ENCODE data around the gene DMXL2. TPM values are rescaled to one million over a fixed set of nuclear protein-coding genes. Genes with fewer than 3 reads are reported as not detected.
A peak's percentile ranks its signal among the peaks of the same experiment; 100 is the strongest.

DMXL2 gene
- total RNA-seq, 1 experiment from 2014 or later, result 29.8 TPM

GRCh38 chr15:51647128-51647562 is 24.6 kb upstream of the DMXL2 start:
- no TSS peak for BruUV-seq (replicated peaks)
- H3K27me3 ChIP-seq (ENCODE audit: insufficient read depth, low read depth), result no peaks in the 10 kb centered on the region
- no peak overlapping the region for H3K4me2 ChIP-seq
- H3K27ac ChIP-seq, result no peak overlapping the region
- H3K9me2 ChIP-seq (ENCODE audit: insufficient read depth), result no peaks in the 10 kb centered on the region
- CTCF ChIA-PET, result no interaction called here
- H4K20me1 ChIP-seq (ENCODE audit: insufficient read depth), result no peaks in the 10 kb centered on the region
- POLR2A ChIA-PET (ENCODE audit: unreplicated experiment), result no interaction called here
- peak in 1 of 2 experiments; percentile 36 for DNase-seq
- no peak overlapping the region for H3K4me3 ChIP-seq
- H3K4me1 ChIP-seq (replicated peaks; ENCODE audit: insufficient read depth), result 0 out of 2 replicates have a peak, but pooled peaks cover under 1% of the 10 kb centered on the region
- H3K79me2 ChIP-seq (ENCODE audit: low read depth), result no peaks in the 10 kb centered on the region
- intact Hi-C loops (cut with micrococcal nuclease; ENCODE audit: unreplicated experiment), result no loop called here
- no peaks in the 10 kb centered on the region for H3F3A ChIP-seq (ENCODE audit: insufficient read depth, low read depth)
- no peaks in the 10 kb centered on the region for H3K36me3 ChIP-seq (ENCODE audit: low read depth)
- TF ChIP-seq, protein P1, sequence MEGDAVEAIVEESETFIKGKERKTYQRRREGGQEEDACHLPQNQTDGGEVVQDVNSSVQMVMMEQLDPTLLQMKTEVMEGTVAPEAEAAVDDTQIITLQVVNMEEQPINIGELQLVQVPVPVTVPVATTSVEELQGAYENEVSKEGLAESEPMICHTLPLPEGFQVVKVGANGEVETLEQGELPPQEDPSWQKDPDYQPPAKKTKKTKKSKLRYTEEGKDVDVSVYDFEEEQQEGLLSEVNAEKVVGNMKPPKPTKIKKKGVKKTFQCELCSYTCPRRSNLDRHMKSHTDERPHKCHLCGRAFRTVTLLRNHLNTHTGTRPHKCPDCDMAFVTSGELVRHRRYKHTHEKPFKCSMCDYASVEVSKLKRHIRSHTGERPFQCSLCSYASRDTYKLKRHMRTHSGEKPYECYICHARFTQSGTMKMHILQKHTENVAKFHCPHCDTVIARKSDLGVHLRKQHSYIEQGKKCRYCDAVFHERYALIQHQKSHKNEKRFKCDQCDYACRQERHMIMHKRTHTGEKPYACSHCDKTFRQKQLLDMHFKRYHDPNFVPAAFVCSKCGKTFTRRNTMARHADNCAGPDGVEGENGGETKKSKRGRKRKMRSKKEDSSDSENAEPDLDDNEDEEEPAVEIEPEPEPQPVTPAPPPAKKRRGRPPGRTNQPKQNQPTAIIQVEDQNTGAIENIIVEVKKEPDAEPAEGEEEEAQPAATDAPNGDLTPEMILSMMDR (conservative IDR thresholded peaks at IDR 0.05), result no peak
- no peak for TF ChIP-seq EZH2 (IDR thresholded peaks at IDR 0.05; ENCODE audit: low read depth)
- H3K9me3 ChIP-seq (ENCODE audit: insufficient read depth, low read depth), result no peaks in the 10 kb centered on the region
- no peak overlapping the region for H2AFZ ChIP-seq

GRCh38 chr15:51642696-51643095 is 20.1 kb upstream of the DMXL2 start:
- ChIA-PET CTCF (no interaction called here), POLR2A (ENCODE audit: unreplicated experiment) (no interaction called here)
- no peak overlapping the region for H3K27ac ChIP-seq
- no peaks in the 10 kb centered on the region for H3F3A ChIP-seq (ENCODE audit: insufficient read depth, low read depth)
- H3K27me3 ChIP-seq (ENCODE audit: insufficient read depth, low read depth), result no peaks in the 10 kb centered on the region
- DNase-seq, result no peak
- no peaks in the 10 kb centered on the region for H3K79me2 ChIP-seq (ENCODE audit: low read depth)
- H3K9me3 ChIP-seq (ENCODE audit: insufficient read depth, low read depth), result no peaks in the 10 kb centered on the region
- no peaks in the 10 kb centered on the region for H3K36me3 ChIP-seq (ENCODE audit: low read depth)
- no peaks in the 10 kb centered on the region for H4K20me1 ChIP-seq (ENCODE audit: insufficient read depth)
- 0 out of 2 replicates have a peak, but pooled peaks cover 6% of the 10 kb centered on the region for H3K4me1 ChIP-seq (replicated peaks; ENCODE audit: insufficient read depth)
- intact Hi-C loops (cut with micrococcal nuclease; ENCODE audit: unreplicated experiment), result no loop called here
- no peak for TF ChIP-seq EZH2 (IDR thresholded peaks at IDR 0.05; ENCODE audit: low read depth)
- TF ChIP-seq, protein P1 (conservative IDR thresholded peaks at IDR 0.05), result no peak
- BruUV-seq (replicated peaks), result no TSS peak
- no peak overlapping the region for H3K4me2 ChIP-seq
- no peaks in the 10 kb centered on the region for H3K9me2 ChIP-seq (ENCODE audit: insufficient read depth)
- H2AFZ ChIP-seq, result no peak overlapping the region
- H3K4me3 ChIP-seq, result no peak overlapping the region

GRCh38 chr15:51641490-51642130 is 19.0 kb upstream of the DMXL2 start:
- Histone ChIP-seq H3K4me3 (no peak overlapping the region), H3K27ac (no peak overlapping the region), H2AFZ (0 out of 2 replicates have a peak overlapping the region, but pooled peaks have one; percentile 27), H3K79me2 (ENCODE audit: low read depth) (no peaks in the 10 kb centered on the region), H3K9me3 (ENCODE audit: insufficient read depth, low read depth) (no peaks in the 10 kb centered on the region), H3K4me2 (no peak overlapping the region), H3K4me1 (replicated peaks; ENCODE audit: insufficient read depth) (0 out of 2 replicates have a peak, but pooled peaks cover 6% of the 10 kb centered on the region), H3F3A (ENCODE audit: insufficient read depth, low read depth) (no peaks in the 10 kb centered on the region), H3K27me3 (ENCODE audit: insufficient read depth, low read depth) (no peaks in the 10 kb centered on the region), H4K20me1 (ENCODE audit: insufficient read depth) (no peaks in the 10 kb centered on the region), H3K36me3 (ENCODE audit: low read depth) (no peaks in the 10 kb centered on the region), H3K9me2 (ENCODE audit: insufficient read depth) (no peaks in the 10 kb centered on the region)
- CTCF ChIA-PET, result no interaction called here
- intact Hi-C loops (cut with micrococcal nuclease; ENCODE audit: unreplicated experiment), result no loop called here
- TF ChIP-seq EZH2 (IDR thresholded peaks at IDR 0.05; ENCODE audit: low read depth), result no peak
- TF ChIP-seq, protein P1 (conservative IDR thresholded peaks at IDR 0.05), result no peak
- DNase-seq, result no peak
- no TSS peak for BruUV-seq (replicated peaks)
- POLR2A ChIA-PET (ENCODE audit: unreplicated experiment), result no interaction called here
